ENCODE results near the gene CEP290.

CEP290 gene

DNA sequence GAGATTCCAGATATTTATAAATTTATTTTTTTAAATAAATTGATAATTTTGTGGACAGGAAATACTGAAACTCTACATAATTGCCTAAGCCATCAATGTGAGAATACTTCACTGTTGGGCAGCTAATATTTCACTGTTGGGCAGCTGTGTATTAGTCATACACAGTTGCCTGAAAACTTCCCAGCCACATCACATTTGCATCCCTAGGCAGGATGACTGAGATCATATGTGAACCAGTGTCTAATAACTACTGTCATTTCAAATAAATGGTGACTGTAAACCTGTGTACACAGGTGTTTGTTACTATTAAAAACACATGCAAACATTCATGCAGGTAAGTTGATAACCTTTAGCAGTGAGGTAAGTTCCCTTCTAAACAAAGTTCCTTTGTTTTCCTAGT lies 44.1 kb upstream of the CEP290 start:
- no peak overlapping the region for H3K27ac ChIP-seq (ENCODE audit: low read length)
- H3K4me2 ChIP-seq (ENCODE audit: low read length): no peak overlapping the region
- no peak overlapping the region for H3K9ac ChIP-seq (ENCODE audit: low read length)
- no peaks in the 10 kb centered on the region for H3K9me3 ChIP-seq (ENCODE audit: insufficient read depth, low read length)
- no peak overlapping the region for H2AFZ ChIP-seq (ENCODE audit: low read depth, low read length)
- H3K27me3 ChIP-seq (ENCODE audit: low read depth, low read length): no peaks in the 10 kb centered on the region
- H3K4me3 ChIP-seq (ENCODE audit: low read length): no peak overlapping the region
- peaks cover 5% of the 10 kb centered on the region; the same call in 1 of the 2 replicates for H3K4me1 ChIP-seq (ENCODE audit: low read length)
- H4K20me1 ChIP-seq (ENCODE audit: insufficient read depth, low read length): no peaks in the 10 kb centered on the region
- no peaks in the 10 kb centered on the region for H3K79me2 ChIP-seq (ENCODE audit: low read length)
- no peak for TF ChIP-seq EZH2phosphoT487 (IDR thresholded peaks at IDR 0.05; ENCODE audit: low read depth)
- TF ChIP-seq, protein P1, sequence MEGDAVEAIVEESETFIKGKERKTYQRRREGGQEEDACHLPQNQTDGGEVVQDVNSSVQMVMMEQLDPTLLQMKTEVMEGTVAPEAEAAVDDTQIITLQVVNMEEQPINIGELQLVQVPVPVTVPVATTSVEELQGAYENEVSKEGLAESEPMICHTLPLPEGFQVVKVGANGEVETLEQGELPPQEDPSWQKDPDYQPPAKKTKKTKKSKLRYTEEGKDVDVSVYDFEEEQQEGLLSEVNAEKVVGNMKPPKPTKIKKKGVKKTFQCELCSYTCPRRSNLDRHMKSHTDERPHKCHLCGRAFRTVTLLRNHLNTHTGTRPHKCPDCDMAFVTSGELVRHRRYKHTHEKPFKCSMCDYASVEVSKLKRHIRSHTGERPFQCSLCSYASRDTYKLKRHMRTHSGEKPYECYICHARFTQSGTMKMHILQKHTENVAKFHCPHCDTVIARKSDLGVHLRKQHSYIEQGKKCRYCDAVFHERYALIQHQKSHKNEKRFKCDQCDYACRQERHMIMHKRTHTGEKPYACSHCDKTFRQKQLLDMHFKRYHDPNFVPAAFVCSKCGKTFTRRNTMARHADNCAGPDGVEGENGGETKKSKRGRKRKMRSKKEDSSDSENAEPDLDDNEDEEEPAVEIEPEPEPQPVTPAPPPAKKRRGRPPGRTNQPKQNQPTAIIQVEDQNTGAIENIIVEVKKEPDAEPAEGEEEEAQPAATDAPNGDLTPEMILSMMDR (IDR thresholded peaks at IDR 0.05; ENCODE audit: low read depth, low read length): no peak
- H3K36me3 ChIP-seq (replicated peaks; ENCODE audit: low read depth, low read length): peaks cover 10% of the 10 kb centered on the region

DNA sequence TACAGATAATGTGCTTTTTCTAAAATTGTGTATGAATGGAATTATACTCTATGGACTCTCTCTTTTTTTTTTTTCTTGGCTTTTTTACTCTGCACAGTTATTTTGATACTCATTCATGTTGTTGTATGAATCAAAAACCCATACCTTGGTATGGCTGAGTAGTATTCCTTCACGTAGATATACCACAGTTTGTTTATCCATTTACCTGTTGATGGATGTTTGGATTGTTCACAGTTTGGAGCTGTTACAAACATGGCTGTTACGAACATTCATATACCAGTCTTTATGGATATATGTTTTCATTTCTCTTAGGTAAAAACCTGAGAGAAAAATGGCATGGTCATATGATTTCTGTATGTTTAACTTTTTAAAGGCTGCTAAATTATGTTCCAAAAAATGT lies 43.4 kb upstream of the CEP290 start:
- Histone ChIP-seq H3K27me3 (ENCODE audit: low read depth, low read length) (no peaks in the 10 kb centered on the region), H3K9ac (ENCODE audit: low read length) (no peak overlapping the region), H3K9me3 (ENCODE audit: insufficient read depth, low read length) (no peaks in the 10 kb centered on the region), H3K4me3 (ENCODE audit: low read length) (no peak overlapping the region), H3K4me1 (ENCODE audit: low read length) (peaks cover 5% of the 10 kb centered on the region; the same call in 1 of the 2 replicates), H3K79me2 (ENCODE audit: low read length) (no peaks in the 10 kb centered on the region), H2AFZ (ENCODE audit: low read depth, low read length) (no peak overlapping the region), H3K27ac (ENCODE audit: low read length) (no peak overlapping the region), H3K36me3 (replicated peaks; ENCODE audit: low read depth, low read length) (peaks cover 10% of the 10 kb centered on the region), H4K20me1 (ENCODE audit: insufficient read depth, low read length) (no peaks in the 10 kb centered on the region), H3K4me2 (ENCODE audit: low read length) (no peak overlapping the region)
- no peak for TF ChIP-seq EZH2phosphoT487 (IDR thresholded peaks at IDR 0.05; ENCODE audit: low read depth)
- TF ChIP-seq, protein P1 (IDR thresholded peaks at IDR 0.05; ENCODE audit: low read depth, low read length): no peak

DNA sequence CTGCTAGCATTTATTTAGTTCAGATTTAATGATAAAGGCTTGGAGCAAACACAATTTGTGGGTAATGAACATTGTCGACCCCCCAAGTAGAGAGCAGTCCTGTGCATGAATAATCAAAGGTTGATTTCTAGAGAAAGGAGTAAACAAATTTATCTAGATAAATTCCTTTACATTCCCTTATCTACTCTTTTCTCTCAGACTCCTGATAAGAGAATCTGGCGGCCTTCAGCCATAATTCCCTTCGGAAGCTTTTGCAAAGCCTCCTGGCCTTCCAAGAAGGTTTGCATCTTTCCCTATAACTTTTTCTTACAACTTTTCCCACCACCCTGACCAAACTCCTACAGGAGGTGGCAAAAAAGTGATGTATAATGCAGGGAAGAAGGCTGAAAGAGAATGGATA lies 42.3 kb upstream of the CEP290 start:
- TF ChIP-seq, protein P1 (IDR thresholded peaks at IDR 0.05; ENCODE audit: low read depth, low read length): no peak
- TF ChIP-seq EZH2phosphoT487 (IDR thresholded peaks at IDR 0.05; ENCODE audit: low read depth): no peak
- Histone ChIP-seq H3K27ac (ENCODE audit: low read length) (no peak overlapping the region), H3K79me2 (ENCODE audit: low read length) (no peaks in the 10 kb centered on the region), H3K4me1 (ENCODE audit: low read length) (peaks cover 5% of the 10 kb centered on the region; the same call in 1 of the 2 replicates), H3K4me3 (ENCODE audit: low read length) (no peak overlapping the region), H3K4me2 (ENCODE audit: low read length) (no peak overlapping the region), H3K36me3 (replicated peaks; ENCODE audit: low read depth, low read length) (peaks cover 10% of the 10 kb centered on the region), H3K27me3 (ENCODE audit: low read depth, low read length) (no peaks in the 10 kb centered on the region), H4K20me1 (ENCODE audit: insufficient read depth, low read length) (no peaks in the 10 kb centered on the region), H3K9me3 (ENCODE audit: insufficient read depth, low read length) (no peaks in the 10 kb centered on the region), H2AFZ (ENCODE audit: low read depth, low read length) (no peak overlapping the region), H3K9ac (ENCODE audit: low read length) (no peak overlapping the region)

DNA sequence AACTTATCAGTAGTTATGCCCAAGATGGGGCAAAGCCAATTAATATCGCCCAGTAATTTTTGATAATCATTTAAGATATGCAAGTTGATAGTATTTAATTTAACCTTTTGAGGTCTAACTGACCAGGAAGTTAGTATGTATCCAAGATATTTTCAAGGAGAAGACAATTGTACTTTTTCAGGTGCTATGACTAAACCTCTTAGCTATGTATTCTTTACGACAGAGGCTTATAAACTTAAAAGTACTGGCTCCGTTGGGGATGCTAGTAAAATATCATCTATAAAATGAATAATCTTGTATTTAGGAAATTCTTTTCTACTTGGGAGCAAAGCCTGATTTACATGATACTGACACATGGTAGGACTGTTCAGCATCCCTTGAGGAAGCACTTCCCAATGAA lies 40.5 kb upstream of the CEP290 start:
- no peaks in the 10 kb centered on the region; the same call in 1 of the 2 replicates for H4K20me1 ChIP-seq (ENCODE audit: insufficient read depth, low read length)
- no peaks in the 10 kb centered on the region for H3K79me2 ChIP-seq (ENCODE audit: low read length)
- no peaks in the 10 kb centered on the region for H3K9me3 ChIP-seq (ENCODE audit: insufficient read depth, low read length)
- no peak overlapping the region for H3K4me3 ChIP-seq (ENCODE audit: low read length)
- peaks cover 14% of the 10 kb centered on the region for H3K36me3 ChIP-seq (replicated peaks; ENCODE audit: low read depth, low read length)
- no peaks in the 10 kb centered on the region for H3K27me3 ChIP-seq (ENCODE audit: low read depth, low read length)
- TF ChIP-seq EZH2phosphoT487 (IDR thresholded peaks at IDR 0.05; ENCODE audit: low read depth): no peak
- TF ChIP-seq, protein P1 (IDR thresholded peaks at IDR 0.05; ENCODE audit: low read depth, low read length): no peak
- H3K4me1 ChIP-seq (ENCODE audit: low read length): peaks cover 5% of the 10 kb centered on the region; the same call in 1 of the 2 replicates
- H3K9ac ChIP-seq (ENCODE audit: low read length): no peak overlapping the region
- no peak overlapping the region for H3K27ac ChIP-seq (ENCODE audit: low read length)
- no peak overlapping the region for H3K4me2 ChIP-seq (ENCODE audit: low read length)
- H2AFZ ChIP-seq (ENCODE audit: low read depth, low read length): no peak overlapping the region
